ENCODE data around the gene KRTAP10-10. TPM values are rescaled to one million over a fixed set of nuclear protein-coding genes. Genes with fewer than 3 reads are reported as not detected.

KRTAP10-10 gene
- total RNA-seq, 1 donor from 2014 or later, result not detected

DNA sequence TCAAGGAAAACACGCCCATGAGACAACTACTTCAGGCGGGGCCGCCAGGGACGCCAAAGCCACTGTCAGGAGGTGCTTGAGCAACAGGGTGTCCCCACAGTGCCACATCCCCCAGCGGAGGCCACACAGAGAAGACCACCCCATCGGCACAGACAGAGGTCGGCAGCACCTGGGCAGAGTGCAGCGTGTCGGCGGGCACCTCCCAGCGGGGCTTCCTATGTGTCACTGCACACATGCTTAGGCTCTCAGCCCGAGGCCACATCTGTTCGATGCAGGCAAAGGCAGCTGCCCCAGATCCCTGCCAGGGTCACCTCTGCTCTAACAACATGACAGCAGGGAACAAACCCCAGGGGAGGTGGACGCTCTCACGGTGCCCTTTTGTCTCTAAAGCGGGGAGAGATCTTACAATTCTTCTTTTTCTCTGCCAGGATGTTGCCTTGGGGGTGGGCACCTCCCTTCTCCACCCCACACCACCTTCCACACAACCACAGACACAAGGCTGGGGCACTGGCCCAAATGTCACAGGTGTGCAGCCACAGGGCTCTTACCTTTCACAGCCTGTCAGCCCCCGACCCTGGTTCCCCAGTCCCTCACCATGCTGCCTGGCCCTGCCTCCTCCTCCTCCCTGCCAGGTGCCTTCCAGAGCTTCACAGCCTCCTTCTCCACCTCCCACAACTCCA is 21.1 kb upstream of the KRTAP10-10 start:
- Mint-ChIP-seq H3K4me1 (no peaks in the 10 kb centered on the region), H3K36me3 (no peaks in the 10 kb centered on the region), H3K27ac (no peak overlapping the region), H3K4me3 (no peak overlapping the region), H3K9me3 (peaks cover 36% of the 10 kb centered on the region), H3K27me3 (ENCODE audit: insufficient read depth, low read depth) (peaks cover 2% of the 10 kb centered on the region)
- no peak for DNase-seq (ENCODE audit: low spot score)
- no peaks in the 10 kb centered on the region for H3K79me2 ChIP-seq (ENCODE audit: low read depth)
- no peaks in the 10 kb centered on the region for H3K27me3 ChIP-seq
- no peak overlapping the region for H3K4me2 ChIP-seq
- H3K9me3 ChIP-seq (ENCODE audit: low read depth), result no peaks in the 10 kb centered on the region
- H4K20me1 ChIP-seq (ENCODE audit: low read depth), result no peaks in the 10 kb centered on the region
- no peak overlapping the region for H3K9ac ChIP-seq
- no peak overlapping the region for H3K27ac ChIP-seq
- TF ChIP-seq EZH2 (IDR thresholded peaks at IDR 0.05) (no peak), EZH2phosphoT487 (IDR thresholded peaks at IDR 0.05) (no peak)
- TF ChIP-seq, protein P1, sequence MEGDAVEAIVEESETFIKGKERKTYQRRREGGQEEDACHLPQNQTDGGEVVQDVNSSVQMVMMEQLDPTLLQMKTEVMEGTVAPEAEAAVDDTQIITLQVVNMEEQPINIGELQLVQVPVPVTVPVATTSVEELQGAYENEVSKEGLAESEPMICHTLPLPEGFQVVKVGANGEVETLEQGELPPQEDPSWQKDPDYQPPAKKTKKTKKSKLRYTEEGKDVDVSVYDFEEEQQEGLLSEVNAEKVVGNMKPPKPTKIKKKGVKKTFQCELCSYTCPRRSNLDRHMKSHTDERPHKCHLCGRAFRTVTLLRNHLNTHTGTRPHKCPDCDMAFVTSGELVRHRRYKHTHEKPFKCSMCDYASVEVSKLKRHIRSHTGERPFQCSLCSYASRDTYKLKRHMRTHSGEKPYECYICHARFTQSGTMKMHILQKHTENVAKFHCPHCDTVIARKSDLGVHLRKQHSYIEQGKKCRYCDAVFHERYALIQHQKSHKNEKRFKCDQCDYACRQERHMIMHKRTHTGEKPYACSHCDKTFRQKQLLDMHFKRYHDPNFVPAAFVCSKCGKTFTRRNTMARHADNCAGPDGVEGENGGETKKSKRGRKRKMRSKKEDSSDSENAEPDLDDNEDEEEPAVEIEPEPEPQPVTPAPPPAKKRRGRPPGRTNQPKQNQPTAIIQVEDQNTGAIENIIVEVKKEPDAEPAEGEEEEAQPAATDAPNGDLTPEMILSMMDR (IDR thresholded peaks at IDR 0.05), result no peak
- H3K36me3 ChIP-seq, result no peaks in the 10 kb centered on the region
- no peak overlapping the region for H3K4me3 ChIP-seq
- no peaks in the 10 kb centered on the region for H3F3A ChIP-seq (ENCODE audit: low read depth)
- no peak overlapping the region for H2AFZ ChIP-seq (replicated peaks)
- H3K4me1 ChIP-seq, result peaks cover 5% of the 10 kb centered on the region

DNA sequence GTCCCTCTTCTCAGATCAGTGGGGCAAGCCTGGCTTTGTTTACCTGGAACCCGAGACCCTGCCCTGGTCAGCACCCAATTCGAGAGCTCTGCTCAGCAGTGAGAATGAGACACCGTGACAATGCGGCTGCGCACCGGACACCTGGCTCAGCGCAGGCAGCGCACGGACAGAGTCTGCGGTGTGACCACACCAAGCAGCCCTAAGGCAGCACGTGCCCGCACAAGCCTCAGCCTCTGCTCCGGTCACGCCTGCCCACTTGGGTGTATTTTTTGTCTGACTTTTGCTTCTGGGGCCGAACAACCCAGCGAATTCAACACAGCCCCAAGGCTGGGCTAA is 20.6 kb upstream of the KRTAP10-10 start:
- Histone ChIP-seq H3K4me3 (no peak overlapping the region), H3K27me3 (no peaks in the 10 kb centered on the region), H3K4me2 (no peak overlapping the region), H3K27ac (no peak overlapping the region), H2AFZ (replicated peaks) (no peak overlapping the region), H3K9me3 (ENCODE audit: low read depth) (no peaks in the 10 kb centered on the region), H3F3A (ENCODE audit: low read depth) (no peaks in the 10 kb centered on the region), H3K36me3 (no peaks in the 10 kb centered on the region), H3K9ac (no peak overlapping the region), H3K4me1 (peaks cover 5% of the 10 kb centered on the region), H4K20me1 (ENCODE audit: low read depth) (no peaks in the 10 kb centered on the region), H3K79me2 (ENCODE audit: low read depth) (no peaks in the 10 kb centered on the region)
- no peak overlapping the region for H3K4me3 Mint-ChIP-seq
- TF ChIP-seq, protein P1 (IDR thresholded peaks at IDR 0.05), result no peak
- TF ChIP-seq EZH2 (IDR thresholded peaks at IDR 0.05) (no peak), EZH2phosphoT487 (IDR thresholded peaks at IDR 0.05) (no peak)
- no peaks in the 10 kb centered on the region for H3K4me1 Mint-ChIP-seq
- no peaks in the 10 kb centered on the region for H3K36me3 Mint-ChIP-seq
- H3K27ac Mint-ChIP-seq, result no peak overlapping the region
- H3K27me3 Mint-ChIP-seq (ENCODE audit: insufficient read depth, low read depth), result peaks cover 2% of the 10 kb centered on the region
- DNase-seq (ENCODE audit: low spot score), result no peak
- peaks cover 32% of the 10 kb centered on the region for H3K9me3 Mint-ChIP-seq

DNA sequence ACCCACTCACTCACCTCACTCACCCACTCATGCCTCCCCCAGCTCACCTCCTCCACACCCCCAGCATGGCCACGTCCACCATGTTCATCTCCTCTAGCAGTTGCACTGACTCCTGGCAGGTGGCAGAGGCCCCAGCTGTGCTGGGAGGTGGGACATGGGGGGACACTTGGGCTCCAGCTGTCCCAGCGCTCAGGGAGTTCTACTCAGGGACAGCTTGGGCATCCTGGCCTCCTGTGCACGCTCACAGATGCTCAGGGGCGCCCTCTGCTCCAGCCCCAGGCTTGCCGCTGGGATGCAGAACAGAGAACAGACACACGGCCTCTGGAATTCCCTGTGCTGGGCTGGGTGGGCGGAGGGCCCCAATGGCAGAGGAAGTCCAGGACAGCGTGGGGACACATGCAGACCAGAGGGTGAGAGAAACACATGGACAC is 20.1 kb upstream of the KRTAP10-10 start:
- Mint-ChIP-seq H3K9me3 (peaks cover 34% of the 10 kb centered on the region), H3K36me3 (no peaks in the 10 kb centered on the region), H3K4me3 (no peak overlapping the region), H3K27ac (no peak overlapping the region), H3K27me3 (ENCODE audit: insufficient read depth, low read depth) (peaks cover 2% of the 10 kb centered on the region), H3K4me1 (no peaks in the 10 kb centered on the region)
- no peak overlapping the region for H3K9ac ChIP-seq
- no peak overlapping the region for H3K4me2 ChIP-seq
- no peaks in the 10 kb centered on the region for H3K27me3 ChIP-seq
- no peaks in the 10 kb centered on the region for H3K79me2 ChIP-seq (ENCODE audit: low read depth)
- H2AFZ ChIP-seq (replicated peaks), result peak overlapping the region; percentile 24
- no peak overlapping the region for H3K27ac ChIP-seq
- no peaks in the 10 kb centered on the region for H3K9me3 ChIP-seq (ENCODE audit: low read depth)
- no peak for DNase-seq (ENCODE audit: low spot score)
- no peak overlapping the region for H3K4me3 ChIP-seq
- peaks cover 5% of the 10 kb centered on the region for H3K4me1 ChIP-seq
- no peaks in the 10 kb centered on the region for H3K36me3 ChIP-seq
- no peaks in the 10 kb centered on the region for H4K20me1 ChIP-seq (ENCODE audit: low read depth)
- TF ChIP-seq EZH2phosphoT487 (IDR thresholded peaks at IDR 0.05) (no peak), EZH2 (IDR thresholded peaks at IDR 0.05) (no peak)
- TF ChIP-seq, protein P1 (IDR thresholded peaks at IDR 0.05), result no peak
- H3F3A ChIP-seq (ENCODE audit: low read depth), result no peaks in the 10 kb centered on the region

Data from neural progenitor cell (in vitro differentiated cells).